ENCODE measurements around the gene SAG. TPM values are rescaled to one million over a fixed set of nuclear protein-coding genes. Genes with fewer than 3 reads are reported as not detected.

SAG gene
- total and polyA plus RNA-seq, 4 donors = not detected

DNA sequence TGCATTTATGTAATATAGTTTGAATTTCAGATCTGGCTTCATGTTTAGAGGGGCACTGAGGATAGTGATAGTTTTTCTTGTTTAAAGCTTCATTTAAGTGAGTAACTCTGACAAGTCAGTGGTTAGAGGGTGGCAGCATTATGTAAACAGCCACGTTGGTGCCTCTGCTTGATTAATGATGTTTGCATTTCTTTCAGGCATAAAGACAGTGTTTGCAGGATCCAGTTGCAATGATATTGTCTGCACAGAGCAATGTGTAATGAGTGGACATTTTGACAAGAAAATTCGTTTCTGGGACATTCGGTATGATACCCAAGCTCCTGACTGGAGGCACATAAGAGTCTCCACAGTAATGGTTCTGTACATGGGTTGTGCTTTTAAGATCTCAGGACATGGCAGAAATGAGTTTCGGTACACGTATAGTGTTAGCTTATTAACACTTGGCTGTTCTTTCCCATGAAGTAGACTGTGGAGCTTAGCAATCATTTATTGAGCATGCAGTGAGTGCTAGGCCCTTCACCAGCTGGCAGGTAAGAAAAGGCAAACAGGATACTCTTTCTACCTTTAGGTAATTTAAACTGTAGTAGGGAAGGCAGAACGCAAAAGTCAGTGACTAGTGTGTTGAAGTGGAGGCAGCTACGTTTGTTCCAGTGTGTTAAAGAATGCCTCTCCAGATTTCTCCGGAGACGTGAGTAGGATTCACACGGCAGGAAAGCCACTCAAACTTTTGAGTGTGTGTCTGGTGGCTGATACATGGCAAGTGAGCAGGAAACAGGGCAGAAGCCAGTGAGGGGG is 17.4 kb upstream of the SAG start:
- Histone ChIP-seq H3K27ac (ENCODE audit: low read depth in 1 of 2, low read length in 2 of 2) (no peak overlapping the region), H3K9ac (ENCODE audit: low read depth in 1 of 2, low read length in 2 of 2) (no peak overlapping the region)

DNA sequence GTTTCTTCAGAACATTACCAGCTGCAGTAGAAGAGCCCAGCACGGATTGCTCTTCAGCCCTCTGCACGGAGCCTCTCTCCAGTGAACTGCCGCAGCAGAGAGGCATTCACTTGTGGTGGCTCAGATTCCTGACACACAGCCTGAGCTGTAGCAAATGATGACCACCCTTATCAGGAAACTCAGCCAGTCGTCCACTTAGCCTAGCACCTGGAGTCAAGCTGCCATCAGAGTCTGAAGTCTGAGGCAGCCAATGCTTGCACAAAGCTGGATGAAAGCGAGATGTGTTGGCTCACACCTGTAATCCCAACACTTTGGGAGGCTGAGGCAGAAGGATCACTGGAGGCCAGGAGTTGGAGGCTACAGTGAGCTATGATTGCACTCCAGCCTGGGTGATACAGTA is 11.7 kb upstream of the SAG start:
- DNase-seq (ENCODE audit: low spot score) = no peak
- WGBS = 96% methylated on average over 5 of the region's 5 CpGs
- no peak overlapping the region for H3K27ac ChIP-seq (ENCODE audit: low read depth in 1 of 2, low read length in 2 of 2)
- TF ChIP-seq GABPA (IDR thresholded peaks at IDR 0.05 in 1 of 2, conservative IDR thresholded peaks at IDR 0.05 in 1 of 2) = no peak
- TF ChIP-seq, protein P1, sequence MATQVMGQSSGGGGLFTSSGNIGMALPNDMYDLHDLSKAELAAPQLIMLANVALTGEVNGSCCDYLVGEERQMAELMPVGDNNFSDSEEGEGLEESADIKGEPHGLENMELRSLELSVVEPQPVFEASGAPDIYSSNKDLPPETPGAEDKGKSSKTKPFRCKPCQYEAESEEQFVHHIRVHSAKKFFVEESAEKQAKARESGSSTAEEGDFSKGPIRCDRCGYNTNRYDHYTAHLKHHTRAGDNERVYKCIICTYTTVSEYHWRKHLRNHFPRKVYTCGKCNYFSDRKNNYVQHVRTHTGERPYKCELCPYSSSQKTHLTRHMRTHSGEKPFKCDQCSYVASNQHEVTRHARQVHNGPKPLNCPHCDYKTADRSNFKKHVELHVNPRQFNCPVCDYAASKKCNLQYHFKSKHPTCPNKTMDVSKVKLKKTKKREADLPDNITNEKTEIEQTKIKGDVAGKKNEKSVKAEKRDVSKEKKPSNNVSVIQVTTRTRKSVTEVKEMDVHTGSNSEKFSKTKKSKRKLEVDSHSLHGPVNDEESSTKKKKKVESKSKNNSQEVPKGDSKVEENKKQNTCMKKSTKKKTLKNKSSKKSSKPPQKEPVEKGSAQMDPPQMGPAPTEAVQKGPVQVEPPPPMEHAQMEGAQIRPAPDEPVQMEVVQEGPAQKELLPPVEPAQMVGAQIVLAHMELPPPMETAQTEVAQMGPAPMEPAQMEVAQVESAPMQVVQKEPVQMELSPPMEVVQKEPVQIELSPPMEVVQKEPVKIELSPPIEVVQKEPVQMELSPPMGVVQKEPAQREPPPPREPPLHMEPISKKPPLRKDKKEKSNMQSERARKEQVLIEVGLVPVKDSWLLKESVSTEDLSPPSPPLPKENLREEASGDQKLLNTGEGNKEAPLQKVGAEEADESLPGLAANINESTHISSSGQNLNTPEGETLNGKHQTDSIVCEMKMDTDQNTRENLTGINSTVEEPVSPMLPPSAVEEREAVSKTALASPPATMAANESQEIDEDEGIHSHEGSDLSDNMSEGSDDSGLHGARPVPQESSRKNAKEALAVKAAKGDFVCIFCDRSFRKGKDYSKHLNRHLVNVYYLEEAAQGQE (IDR thresholded peaks at IDR 0.05) = no peak
- TF ChIP-seq HNF4G (IDR thresholded peaks at IDR 0.05) = no peak
- no peak for TF ChIP-seq EGR1 (IDR thresholded peaks at IDR 0.05; ENCODE audit: low read depth in 2 of 2)
- no peak for TF ChIP-seq FOXA2 (IDR thresholded peaks at IDR 0.05)
- H3K27me3 ChIP-seq (ENCODE audit: control insufficient read depth in 4 of 4, insufficient read depth in 4 of 4, low read length in 3 of 4) = no peaks in the 10 kb centered on the region
- H3K9me3 ChIP-seq (ENCODE audit: control insufficient read depth in 4 of 4, low read length in 3 of 4) = no peaks in the 10 kb centered on the region
- H3K36me3 ChIP-seq (ENCODE audit: control insufficient read depth in 4 of 4, insufficient read depth in 3 of 4, low read depth in 1 of 4, low read length in 3 of 4) = peaks cover 12 to 52% (median 39%) of the 10 kb centered on the region in 4 donors
- no peak overlapping the region for H3K4me3 ChIP-seq (ENCODE audit: low read depth in 1 of 3, low read length in 3 of 3)
- peaks cover 0 to 7% (median 0%) of the 10 kb centered on the region in 4 donors for H3K4me1 ChIP-seq (ENCODE audit: control insufficient read depth in 4 of 4, insufficient read depth in 4 of 4, low read length in 3 of 4)
- no peak overlapping the region for H3K9ac ChIP-seq (ENCODE audit: low read depth in 1 of 2, low read length in 2 of 2)

More for the DNA sequence above, 17.4 kb upstream of the SAG start:
- DNase-seq (ENCODE audit: low spot score) = no peak
- no peaks in the 10 kb centered on the region for H3K9me3 ChIP-seq (ENCODE audit: control insufficient read depth in 4 of 4, low read length in 3 of 4)
- no peaks in the 10 kb centered on the region for H3K27me3 ChIP-seq (ENCODE audit: control insufficient read depth in 4 of 4, insufficient read depth in 4 of 4, low read length in 3 of 4)
- no peaks in the 10 kb centered on the region for H3K4me1 ChIP-seq (ENCODE audit: control insufficient read depth in 4 of 4, insufficient read depth in 4 of 4, low read length in 3 of 4)
- TF ChIP-seq RXRA (IDR thresholded peaks at IDR 0.05) (no peak), HNF4A (conservative IDR thresholded peaks at IDR 0.05) (no peak)
- 88% methylated on average over 10 of the region's 10 CpGs for WGBS
- H3K36me3 ChIP-seq (ENCODE audit: control insufficient read depth in 4 of 4, insufficient read depth in 3 of 4, low read depth in 1 of 4, low read length in 3 of 4) = peaks cover 21 to 87% (median 74%) of the 10 kb centered on the region in 4 donors
- no peak overlapping the region for H3K4me3 ChIP-seq (ENCODE audit: low read depth in 1 of 3, low read length in 3 of 3)

DNA sequence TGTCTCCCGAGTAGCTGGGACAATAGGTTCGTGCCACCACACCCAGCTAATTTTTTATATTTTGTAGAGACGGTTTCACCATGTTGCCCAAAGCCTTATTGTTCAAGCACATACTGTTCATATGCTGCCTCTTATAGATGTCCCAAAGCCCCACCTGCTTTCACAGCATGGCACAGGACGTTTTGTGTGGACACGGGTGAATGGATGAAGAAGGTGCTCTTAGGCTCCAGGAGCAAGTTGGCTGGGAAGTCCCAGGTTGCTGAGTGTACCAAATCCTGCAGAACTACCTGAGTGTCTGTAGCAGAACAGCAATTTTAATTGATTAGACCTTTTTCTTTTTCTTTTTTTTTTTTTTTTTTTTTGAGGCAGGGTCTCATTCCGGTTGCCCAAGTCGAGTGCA is 10.5 kb upstream of the SAG start:
- H3K9me3 ChIP-seq (ENCODE audit: control insufficient read depth in 4 of 4, low read length in 3 of 4) = no peaks in the 10 kb centered on the region
- peaks cover 8 to 40% (median 28%) of the 10 kb centered on the region in 4 donors for H3K36me3 ChIP-seq (ENCODE audit: control insufficient read depth in 4 of 4, insufficient read depth in 3 of 4, low read depth in 1 of 4, low read length in 3 of 4)
- TF ChIP-seq HNF4G (IDR thresholded peaks at IDR 0.05) = no peak
- TF ChIP-seq TAF1 (conservative IDR thresholded peaks at IDR 0.05) = no peak
- TF ChIP-seq NR2F2 (IDR thresholded peaks at IDR 0.05) = no peak
- 71% methylated on average over 7 of the region's 7 CpGs for WGBS
- no peak for DNase-seq (ENCODE audit: low spot score)
- H3K9ac ChIP-seq (ENCODE audit: low read depth in 1 of 2, low read length in 2 of 2) = no peak overlapping the region
- no peaks in the 10 kb centered on the region for H3K27me3 ChIP-seq (ENCODE audit: control insufficient read depth in 4 of 4, insufficient read depth in 4 of 4, low read length in 3 of 4)
- H3K4me3 ChIP-seq (ENCODE audit: low read depth in 1 of 3, low read length in 3 of 3) = no peak overlapping the region
- no peak overlapping the region for H3K27ac ChIP-seq (ENCODE audit: low read depth in 1 of 2, low read length in 2 of 2)
- H3K4me1 ChIP-seq (ENCODE audit: control insufficient read depth in 4 of 4, insufficient read depth in 4 of 4, low read length in 3 of 4) = peaks cover 0 to 7% (median 0%) of the 10 kb centered on the region in 4 donors

DNA sequence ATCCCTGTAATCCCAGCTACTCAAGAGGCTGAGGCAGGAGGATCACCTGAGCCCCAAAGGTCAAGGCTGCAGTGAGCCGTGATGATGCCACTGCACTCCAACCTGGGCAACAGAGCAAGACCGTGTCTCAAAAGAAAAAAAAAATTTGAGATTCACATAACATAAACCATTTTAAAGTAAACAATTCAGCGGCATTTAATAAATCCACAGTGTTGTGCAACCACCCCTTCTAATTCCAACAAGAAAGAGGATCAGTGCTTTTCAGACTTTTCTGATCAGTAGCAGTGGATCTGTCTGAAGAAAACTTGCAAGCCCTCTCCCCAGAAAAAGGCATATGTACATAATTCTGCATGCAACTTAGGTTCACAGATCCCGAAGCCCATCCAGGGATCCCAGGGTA is 7.2 kb upstream of the SAG start:
- Histone ChIP-seq H3K9me3 (ENCODE audit: control insufficient read depth in 4 of 4, low read length in 3 of 4) (no peaks in the 10 kb centered on the region), H3K9ac (ENCODE audit: low read depth in 1 of 2, low read length in 2 of 2) (no peak overlapping the region), H3K27me3 (ENCODE audit: control insufficient read depth in 4 of 4, insufficient read depth in 4 of 4, low read length in 3 of 4) (no peaks in the 10 kb centered on the region), H3K4me1 (ENCODE audit: control insufficient read depth in 4 of 4, insufficient read depth in 4 of 4, low read length in 3 of 4) (peaks cover 0 to 7% (median 0%) of the 10 kb centered on the region in 4 donors), H3K4me3 (ENCODE audit: low read depth in 1 of 3, low read length in 3 of 3) (no peak overlapping the region), H3K27ac (ENCODE audit: low read depth in 1 of 2, low read length in 2 of 2) (no peak overlapping the region), H3K36me3 (ENCODE audit: control insufficient read depth in 4 of 4, insufficient read depth in 3 of 4, low read depth in 1 of 4, low read length in 3 of 4) (peaks cover 0 to 7% (median 4%) of the 10 kb centered on the region in 4 donors)
- 89% methylated on average over 4 of the region's 4 CpGs for WGBS
- TF ChIP-seq, protein P2, sequence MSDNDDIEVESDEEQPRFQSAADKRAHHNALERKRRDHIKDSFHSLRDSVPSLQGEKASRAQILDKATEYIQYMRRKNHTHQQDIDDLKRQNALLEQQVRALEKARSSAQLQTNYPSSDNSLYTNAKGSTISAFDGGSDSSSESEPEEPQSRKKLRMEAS (IDR thresholded peaks at IDR 0.05) = no peak
- TF ChIP-seq RXRA (IDR thresholded peaks at IDR 0.05) (no peak), RAD21 (IDR thresholded peaks at IDR 0.05) (no peak)
- TF ChIP-seq, protein P3, sequence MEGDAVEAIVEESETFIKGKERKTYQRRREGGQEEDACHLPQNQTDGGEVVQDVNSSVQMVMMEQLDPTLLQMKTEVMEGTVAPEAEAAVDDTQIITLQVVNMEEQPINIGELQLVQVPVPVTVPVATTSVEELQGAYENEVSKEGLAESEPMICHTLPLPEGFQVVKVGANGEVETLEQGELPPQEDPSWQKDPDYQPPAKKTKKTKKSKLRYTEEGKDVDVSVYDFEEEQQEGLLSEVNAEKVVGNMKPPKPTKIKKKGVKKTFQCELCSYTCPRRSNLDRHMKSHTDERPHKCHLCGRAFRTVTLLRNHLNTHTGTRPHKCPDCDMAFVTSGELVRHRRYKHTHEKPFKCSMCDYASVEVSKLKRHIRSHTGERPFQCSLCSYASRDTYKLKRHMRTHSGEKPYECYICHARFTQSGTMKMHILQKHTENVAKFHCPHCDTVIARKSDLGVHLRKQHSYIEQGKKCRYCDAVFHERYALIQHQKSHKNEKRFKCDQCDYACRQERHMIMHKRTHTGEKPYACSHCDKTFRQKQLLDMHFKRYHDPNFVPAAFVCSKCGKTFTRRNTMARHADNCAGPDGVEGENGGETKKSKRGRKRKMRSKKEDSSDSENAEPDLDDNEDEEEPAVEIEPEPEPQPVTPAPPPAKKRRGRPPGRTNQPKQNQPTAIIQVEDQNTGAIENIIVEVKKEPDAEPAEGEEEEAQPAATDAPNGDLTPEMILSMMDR (IDR thresholded peaks at IDR 0.05; ENCODE audit: low read depth, low read length, missing input control) = no peak
- DNase-seq (ENCODE audit: low spot score) = no peak

Measured in liver (tissue), 9 donors.